ENCODE results near the gene TCF4. TPM values are rescaled to one million over a fixed set of nuclear protein-coding genes. Genes with fewer than 3 reads are reported as not detected.
A peak's percentile ranks its signal among the peaks of the same experiment; 100 is the strongest.

The TCF4 gene
- total RNA-seq, 1 experiment from 2014 or later: 143 TPM

GRCh38 chr18:55354795-55355194, 233.2 kb downstream of the TCF4 start:
- ChIA-PET POLR2A (ENCODE audit: low non-redundant PET) (no interaction called here), CTCF (no interaction called here)
- Histone ChIP-seq H3K4me3 (ENCODE audit: low read depth, low read length, poor library complexity, severe bottlenecking) (no peak overlapping the region), H3K36me3 (ENCODE audit: insufficient read depth, low read length, poor library complexity, severe bottlenecking) (no peaks in the 10 kb centered on the region), H3K9me3 (ENCODE audit: low read depth, low read length, poor library complexity, severe bottlenecking) (no peaks in the 10 kb centered on the region), H3K27ac (ENCODE audit: low read depth, low read length, poor library complexity, severe bottlenecking) (peak overlapping the region; percentile 78), H3K4me1 (ENCODE audit: insufficient read depth, low read length, poor library complexity, severe bottlenecking) (peaks cover 80% of the 10 kb centered on the region), H3K27me3 (replicated peaks; ENCODE audit: insufficient read depth, low read depth, low read length, poor library complexity) (no peaks in the 10 kb centered on the region)
- TF ChIP-seq EZH2 (IDR thresholded peaks at IDR 0.05; ENCODE audit: borderline replicate concordance, low read depth, low read length, poor library complexity, severe bottlenecking): no peak
- TF ChIP-seq CTCF (conservative IDR thresholded peaks at IDR 0.05; ENCODE audit: low read depth, low read length): no peak
- DNase-seq (ENCODE audit: low spot score): peak; percentile 94
- intact Hi-C loops (cut with micrococcal nuclease; ENCODE audit: unreplicated experiment): loop anchor here (5.0 kb wide), 1 partner anchor 48 kb away; no protein-coding TSS in a partner anchor
- no TSS peak for BruUV-seq (replicated peaks)

- Histone ChIP-seq H3K27ac (ENCODE audit: low read depth, low read length, poor library complexity, severe bottlenecking) (peak overlapping the region; percentile 78), H3K27me3 (replicated peaks; ENCODE audit: insufficient read depth, low read depth, low read length, poor library complexity) (no peaks in the 10 kb centered on the region), H3K9me3 (ENCODE audit: low read depth, low read length, poor library complexity, severe bottlenecking) (no peaks in the 10 kb centered on the region), H3K4me3 (ENCODE audit: low read depth, low read length, poor library complexity, severe bottlenecking) (no peak overlapping the region), H3K36me3 (ENCODE audit: insufficient read depth, low read length, poor library complexity, severe bottlenecking) (no peaks in the 10 kb centered on the region), H3K4me1 (ENCODE audit: insufficient read depth, low read length, poor library complexity, severe bottlenecking) (peaks cover 89% of the 10 kb centered on the region)
- no TSS peak for BruUV-seq (replicated peaks)
- intact Hi-C loops (cut with micrococcal nuclease; ENCODE audit: unreplicated experiment): loop anchor here (5.0 kb wide), 1 partner anchor 48 kb away; no protein-coding TSS in a partner anchor
- ChIA-PET POLR2A (ENCODE audit: low non-redundant PET) (no interaction called here), CTCF (no interaction called here)
- peak; percentile 74 for DNase-seq (ENCODE audit: low spot score)
- TF ChIP-seq CTCF (conservative IDR thresholded peaks at IDR 0.05; ENCODE audit: low read depth, low read length) (no peak), EZH2 (IDR thresholded peaks at IDR 0.05; ENCODE audit: borderline replicate concordance, low read depth, low read length, poor library complexity, severe bottlenecking) (no peak)
These were observed 234.2 kb downstream of the TCF4 start for GRCh38 chr18:55353806-55354205.

GRCh38 chr18:55353391-55353790, 234.6 kb downstream of the TCF4 start:
- peak overlapping the region; percentile 78 for H3K27ac ChIP-seq (ENCODE audit: low read depth, low read length, poor library complexity, severe bottlenecking)
- no peak for DNase-seq (ENCODE audit: low spot score)
- intact Hi-C loops (cut with micrococcal nuclease; ENCODE audit: unreplicated experiment): loop anchor here (5.0 kb wide), 1 partner anchor 49 kb away; no protein-coding TSS in a partner anchor
- H3K27me3 ChIP-seq (replicated peaks; ENCODE audit: insufficient read depth, low read depth, low read length, poor library complexity): no peaks in the 10 kb centered on the region
- CTCF ChIA-PET: no interaction called here
- no peak overlapping the region for H3K4me3 ChIP-seq (ENCODE audit: low read depth, low read length, poor library complexity, severe bottlenecking)
- H3K36me3 ChIP-seq (ENCODE audit: insufficient read depth, low read length, poor library complexity, severe bottlenecking): no peaks in the 10 kb centered on the region
- POLR2A ChIA-PET (ENCODE audit: low non-redundant PET): no interaction called here
- no TSS peak for BruUV-seq (replicated peaks)
- TF ChIP-seq CTCF (conservative IDR thresholded peaks at IDR 0.05; ENCODE audit: low read depth, low read length) (no peak), EZH2 (IDR thresholded peaks at IDR 0.05; ENCODE audit: borderline replicate concordance, low read depth, low read length, poor library complexity, severe bottlenecking) (no peak)
- H3K4me1 ChIP-seq (ENCODE audit: insufficient read depth, low read length, poor library complexity, severe bottlenecking): peaks cover 93% of the 10 kb centered on the region
- H3K9me3 ChIP-seq (ENCODE audit: low read depth, low read length, poor library complexity, severe bottlenecking): no peaks in the 10 kb centered on the region

Measured in A673 (cell line).